Measurements from ENCODE around the gene DEF6.
A peak's percentile ranks its signal among the peaks of the same experiment; 100 is the strongest.

Gene DEF6, protein sequence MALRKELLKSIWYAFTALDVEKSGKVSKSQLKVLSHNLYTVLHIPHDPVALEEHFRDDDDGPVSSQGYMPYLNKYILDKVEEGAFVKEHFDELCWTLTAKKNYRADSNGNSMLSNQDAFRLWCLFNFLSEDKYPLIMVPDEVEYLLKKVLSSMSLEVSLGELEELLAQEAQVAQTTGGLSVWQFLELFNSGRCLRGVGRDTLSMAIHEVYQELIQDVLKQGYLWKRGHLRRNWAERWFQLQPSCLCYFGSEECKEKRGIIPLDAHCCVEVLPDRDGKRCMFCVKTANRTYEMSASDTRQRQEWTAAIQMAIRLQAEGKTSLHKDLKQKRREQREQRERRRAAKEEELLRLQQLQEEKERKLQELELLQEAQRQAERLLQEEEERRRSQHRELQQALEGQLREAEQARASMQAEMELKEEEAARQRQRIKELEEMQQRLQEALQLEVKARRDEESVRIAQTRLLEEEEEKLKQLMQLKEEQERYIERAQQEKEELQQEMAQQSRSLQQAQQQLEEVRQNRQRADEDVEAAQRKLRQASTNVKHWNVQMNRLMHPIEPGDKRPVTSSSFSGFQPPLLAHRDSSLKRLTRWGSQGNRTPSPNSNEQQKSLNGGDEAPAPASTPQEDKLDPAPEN

GRCh38 chr6:35297601-35298481, at the start of gene DEF6:
TSS of gene DEF6 (plus strand) at chr6:35297818. CDS start at chr6:35297857, 39 bp downstream.
- ATAC-seq (replicated peaks) (peak; percentile 85 to 86), DNase-seq (peak; percentile 81)
- peak within 1 kb of the TSS; percentile 76 to 91 for H3K4me3 Mint-ChIP-seq
- H3K36me3 Mint-ChIP-seq = peaks cover 31 to 42% of the 10 kb centered on the region in 2 donors
- H3K27ac Mint-ChIP-seq = peak within 1 kb of the TSS; percentile 93
- peaks cover 40 to 50% of the 10 kb centered on the region in 2 donors for H3K4me1 Mint-ChIP-seq
- H3K9me3 Mint-ChIP-seq = no peaks in the 10 kb centered on the region
- H3K27me3 Mint-ChIP-seq = no peaks in the 10 kb centered on the region

GRCh38 chr6:35248300-35248699, 49.3 kb upstream of the DEF6 start:
- H3K9me3 Mint-ChIP-seq = no peaks in the 10 kb centered on the region

GRCh38 chr6:35248965-35249364, 48.7 kb upstream of the DEF6 start:
- H3K27ac Mint-ChIP-seq = no peak overlapping the region

More at GRCh38 chr6:35248300-35248699, 49.3 kb upstream of the DEF6 start:
- Mint-ChIP-seq H3K4me1 (peaks cover 13 to 32% of the 10 kb centered on the region in 2 donors), H3K27me3 (no peaks in the 10 kb centered on the region), H3K27ac (no peak overlapping the region), H3K4me3 (no peak overlapping the region), H3K36me3 (peaks cover 15 to 31% of the 10 kb centered on the region in 2 donors)
- ATAC-seq (replicated peaks) (no peak), DNase-seq (no peak)

DNA sequence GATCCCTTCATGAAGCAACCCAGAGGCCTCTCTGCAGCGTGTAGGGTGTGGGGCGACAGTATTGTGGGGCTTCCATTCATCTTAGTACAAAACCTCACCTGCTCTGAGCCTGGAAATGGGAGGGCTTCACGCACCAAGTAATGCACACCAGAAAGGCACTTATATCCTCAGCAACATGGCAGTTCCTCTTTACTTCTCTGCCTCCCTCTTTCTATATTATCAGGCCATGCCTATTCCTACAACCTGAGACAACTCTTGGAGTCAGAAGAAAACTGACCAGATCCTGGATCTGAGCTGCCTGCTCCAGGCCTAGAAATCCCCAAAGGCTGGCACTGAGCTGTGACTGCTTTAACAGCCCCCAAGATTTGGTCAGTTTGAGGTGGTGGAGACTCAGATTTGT, 45.7 kb upstream of the DEF6 start:
- Mint-ChIP-seq H3K27ac (no peak overlapping the region), H3K9me3 (no peaks in the 10 kb centered on the region), H3K36me3 (peaks cover 7 to 11% of the 10 kb centered on the region in 2 donors), H3K4me1 (peaks cover 12 to 26% of the 10 kb centered on the region in 2 donors), H3K27me3 (no peaks in the 10 kb centered on the region), H3K4me3 (no peak overlapping the region)
- no peak for DNase-seq
- ATAC-seq (replicated peaks) = no peak

More at GRCh38 chr6:35248965-35249364, 48.7 kb upstream of the DEF6 start:
- no peaks in the 10 kb centered on the region for H3K9me3 Mint-ChIP-seq
- no peak for DNase-seq
- no peak for ATAC-seq (replicated peaks)
- peaks cover 15 to 31% of the 10 kb centered on the region in 2 donors for H3K36me3 Mint-ChIP-seq
- peaks cover 13 to 32% of the 10 kb centered on the region in 2 donors for H3K4me1 Mint-ChIP-seq
- no peaks in the 10 kb centered on the region for H3K27me3 Mint-ChIP-seq
- no peak overlapping the region for H3K4me3 Mint-ChIP-seq

GRCh38 chr6:35253249-35253648, 44.4 kb upstream of the DEF6 start:
- Mint-ChIP-seq H3K9me3 (no peaks in the 10 kb centered on the region), H3K4me3 (no peak overlapping the region), H3K36me3 (peaks cover 7 to 11% of the 10 kb centered on the region in 2 donors), H3K4me1 (peaks cover 9 to 18% of the 10 kb centered on the region in 2 donors), H3K27ac (no peak overlapping the region), H3K27me3 (no peaks in the 10 kb centered on the region)
- DNase-seq = no peak
- no peak for ATAC-seq (replicated peaks)

DNA sequence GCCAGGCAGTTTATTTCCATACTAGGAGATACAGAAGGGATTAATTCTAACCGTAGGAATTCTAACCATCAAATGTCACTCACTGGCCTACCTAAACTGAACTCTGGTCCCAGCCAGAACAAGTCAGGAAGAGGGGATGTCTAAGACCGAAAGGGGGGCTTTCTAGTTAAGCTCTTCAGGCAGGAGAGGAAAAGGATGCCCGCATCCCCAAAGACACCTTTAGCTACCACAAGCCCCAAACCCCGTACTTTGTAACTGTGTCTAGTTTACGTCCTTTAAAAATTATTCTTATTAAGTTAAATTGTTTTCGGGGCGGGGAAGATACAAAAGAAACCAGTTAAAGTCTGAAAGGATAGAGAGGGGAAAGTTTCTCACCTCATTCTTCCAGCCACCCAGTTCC, 39.3 kb upstream of the DEF6 start:
- H3K36me3 Mint-ChIP-seq = peaks cover 3 to 10% of the 10 kb centered on the region in 2 donors
- DNase-seq = no peak
- H3K27ac Mint-ChIP-seq = peak overlapping the region; percentile 99
- H3K4me1 Mint-ChIP-seq = peaks cover 32 to 41% of the 10 kb centered on the region in 2 donors
- ATAC-seq (replicated peaks) = no peak
- H3K4me3 Mint-ChIP-seq = peak overlapping the region; percentile 98 to 100
- H3K9me3 Mint-ChIP-seq = no peaks in the 10 kb centered on the region
- no peaks in the 10 kb centered on the region for H3K27me3 Mint-ChIP-seq

DNA sequence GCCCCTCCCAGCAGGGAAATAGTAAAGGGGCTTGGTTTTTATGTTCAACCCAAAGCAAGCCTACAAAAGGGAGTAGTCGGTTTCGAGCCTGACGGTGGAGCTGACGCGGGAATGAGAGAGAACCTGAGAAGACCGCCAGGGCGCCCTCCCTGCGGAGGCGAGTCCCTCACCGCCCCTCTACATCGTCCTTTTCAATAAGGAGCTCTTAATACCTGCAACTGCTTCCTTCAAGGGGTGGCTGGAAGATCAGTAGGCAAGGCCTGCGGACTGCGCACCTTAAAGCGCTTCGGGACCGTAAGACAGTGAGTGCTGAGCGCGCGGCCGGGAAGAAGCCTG, 38.8 kb upstream of the DEF6 start:
- DNase-seq (no peak), ATAC-seq (replicated peaks) (peak; percentile 38 to 39)
- Mint-ChIP-seq H3K4me1 (peaks cover 34 to 46% of the 10 kb centered on the region in 2 donors), H3K36me3 (peaks cover 3 to 11% of the 10 kb centered on the region in 2 donors), H3K9me3 (no peaks in the 10 kb centered on the region), H3K4me3 (peak overlapping the region; percentile 98 to 100), H3K27ac (peak overlapping the region; percentile 99), H3K27me3 (no peaks in the 10 kb centered on the region)

GRCh38 chr6:35259194-35259947, 38.2 kb upstream of the DEF6 start, which contains the start of gene ZNF76:
TSS of gene ZNF76 (plus strand) at chr6:35259735. CDS start at chr6:35281152, 21,417 bp downstream.
- H3K9me3 Mint-ChIP-seq = no peaks in the 10 kb centered on the region
- ATAC-seq (replicated peaks) (peak; percentile 87 to 91), DNase-seq (peak; percentile 89)
- H3K27ac Mint-ChIP-seq = peak within 1 kb of the TSS; percentile 99
- peak within 1 kb of the TSS; percentile 98 to 100 for H3K4me3 Mint-ChIP-seq
- peaks cover 39 to 51% of the 10 kb centered on the region in 2 donors for H3K4me1 Mint-ChIP-seq
- peaks cover 5 to 15% of the 10 kb centered on the region in 2 donors for H3K36me3 Mint-ChIP-seq
- H3K27me3 Mint-ChIP-seq = no peaks in the 10 kb centered on the region

DNA sequence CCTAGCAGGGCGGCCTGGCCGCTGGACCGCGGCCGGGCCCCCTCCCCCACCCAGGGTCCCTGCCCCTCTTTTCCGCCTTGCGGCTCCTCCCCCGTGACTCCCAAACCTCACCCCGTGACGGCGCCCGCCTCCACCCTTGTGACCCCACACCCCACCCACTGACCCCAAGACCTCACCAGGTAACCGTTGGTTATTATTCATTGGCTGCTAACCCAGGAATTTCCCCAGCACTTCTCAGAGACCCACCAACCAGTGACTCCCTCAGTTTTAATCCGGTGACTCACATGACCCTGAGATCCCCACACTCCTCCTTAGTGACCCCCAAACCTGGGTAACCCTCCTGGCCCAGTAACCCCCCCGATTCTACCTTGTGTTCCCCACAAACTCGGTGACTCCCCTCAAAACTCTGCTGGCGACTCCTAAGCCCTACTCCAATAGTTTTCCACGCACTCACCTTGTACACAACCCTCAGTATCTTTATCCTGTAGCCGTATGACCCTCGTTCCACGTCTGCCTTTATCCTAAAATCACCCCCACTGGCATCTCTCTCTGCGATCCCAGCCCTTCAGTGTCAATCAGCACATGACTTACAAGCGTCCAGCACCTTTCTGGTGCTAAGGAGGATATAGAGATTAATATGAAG, 37.5 kb upstream of the DEF6 start:
- Mint-ChIP-seq H3K27me3 (no peaks in the 10 kb centered on the region), H3K36me3 (peaks cover 5 to 15% of the 10 kb centered on the region in 2 donors), H3K4me1 (peaks cover 43 to 58% of the 10 kb centered on the region in 2 donors), H3K27ac (peak overlapping the region; percentile 99), H3K9me3 (no peaks in the 10 kb centered on the region), H3K4me3 (peak overlapping the region; percentile 97 to 98)
- DNase-seq (peak; percentile 73), ATAC-seq (replicated peaks) (peak; percentile 75 to 77)

- H3K36me3 Mint-ChIP-seq = peaks cover 9 to 20% of the 10 kb centered on the region in 2 donors
- no peaks in the 10 kb centered on the region for H3K27me3 Mint-ChIP-seq
- DNase-seq (no peak), ATAC-seq (replicated peaks) (no peak)
- H3K27ac Mint-ChIP-seq = peak overlapping the region; percentile 99
- no peaks in the 10 kb centered on the region for H3K9me3 Mint-ChIP-seq
- H3K4me1 Mint-ChIP-seq = peaks cover 48 to 66% of the 10 kb centered on the region in 2 donors
- H3K4me3 Mint-ChIP-seq = peak overlapping the region; percentile 97 to 98
Measured at GRCh38 chr6:35260591-35261570, 36.7 kb upstream of the DEF6 start.

DNA sequence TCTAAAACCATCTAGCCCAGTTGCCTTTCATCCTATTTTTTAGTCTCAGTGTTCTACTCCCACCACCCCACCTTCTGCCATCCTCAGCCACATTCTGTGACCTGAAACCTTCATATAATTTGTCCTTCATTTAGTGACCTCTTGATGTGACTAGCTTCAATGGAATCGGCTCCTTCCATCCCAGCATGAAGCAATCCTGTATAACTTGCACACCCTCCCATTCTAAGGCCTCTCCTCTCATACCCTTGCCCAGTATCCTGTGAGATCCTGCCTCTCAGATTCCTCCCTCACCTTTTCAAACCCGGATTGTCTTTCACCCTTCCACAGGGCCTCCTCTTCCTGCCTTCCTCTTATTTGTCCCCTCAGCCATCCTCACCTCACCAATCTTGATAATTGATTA, 35.0 kb upstream of the DEF6 start:
- peaks cover 50 to 72% of the 10 kb centered on the region in 2 donors for H3K4me1 Mint-ChIP-seq
- H3K4me3 Mint-ChIP-seq = no peak overlapping the region
- H3K27ac Mint-ChIP-seq = no peak overlapping the region
- DNase-seq (no peak), ATAC-seq (replicated peaks) (no peak)
- no peaks in the 10 kb centered on the region for H3K27me3 Mint-ChIP-seq
- peaks cover 9 to 23% of the 10 kb centered on the region in 2 donors for H3K36me3 Mint-ChIP-seq
- no peaks in the 10 kb centered on the region for H3K9me3 Mint-ChIP-seq

DNA sequence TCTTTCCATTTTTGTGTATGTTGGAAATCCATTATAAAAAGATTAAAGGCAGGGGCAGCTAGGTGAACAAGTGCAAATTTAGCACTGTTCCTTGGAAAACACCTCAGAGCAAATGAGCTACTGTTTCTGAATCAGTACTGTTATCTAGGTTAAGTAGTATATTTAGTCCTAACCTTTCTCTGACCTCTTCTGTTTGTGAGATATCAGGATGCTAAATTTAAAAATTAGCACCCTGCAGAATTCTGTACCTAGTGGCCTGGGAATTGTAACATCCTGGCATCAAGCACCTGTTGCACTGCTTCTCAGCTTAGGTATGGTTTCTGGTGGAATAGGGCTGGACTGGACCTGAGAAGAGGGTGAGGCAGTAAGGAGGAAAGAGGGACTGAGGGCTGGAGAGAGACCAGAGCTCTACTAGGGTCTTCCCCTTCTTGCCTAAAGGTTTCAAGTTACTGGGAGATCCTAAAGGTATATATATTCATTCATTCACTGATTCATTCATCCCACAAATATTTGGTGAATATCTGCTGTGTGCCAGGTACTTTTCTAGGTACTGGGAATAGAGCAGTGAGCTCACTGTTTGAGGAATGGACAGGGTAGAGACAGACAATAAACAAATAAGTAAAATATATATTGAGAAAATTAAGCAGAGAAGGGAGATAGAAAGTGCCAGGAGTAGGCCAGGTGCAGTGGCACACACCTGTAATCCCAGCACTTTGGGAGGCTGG, 32.9 kb upstream of the DEF6 start:
- DNase-seq = no peak
- Mint-ChIP-seq H3K4me3 (no peak overlapping the region), H3K27me3 (no peaks in the 10 kb centered on the region), H3K27ac (no peak overlapping the region), H3K9me3 (no peaks in the 10 kb centered on the region), H3K4me1 (peaks cover 50 to 74% of the 10 kb centered on the region in 2 donors), H3K36me3 (peaks cover 9 to 26% of the 10 kb centered on the region in 2 donors)
- ATAC-seq (replicated peaks) = no peak

All from stimulated activated naive B cell treated with anti-CD40 and anti-IgM and Interleukin-4, amounts not matched to agents 10 μg/mL and 1 μg/mL and 100 μg/mL, for 72 hours (primary cell).